Measurements from ENCODE around the gene TRAF6. TPM values are rescaled to one million over a fixed set of nuclear protein-coding genes. Genes with fewer than 3 reads are reported as not detected.

TRAF6 gene
- total and polyA plus RNA-seq, 2 experiments from 2014 or later: 4.2 to 10.5 TPM

Small RNAs within 50 kb of the gene (small RNA-seq; reads per million reads assigned to genes)
- gene AC061999.1 (ENCODE audit: low replicate concordance): not detected

Other genes starting within 250 kb of the TRAF6 start
- 19.9 and 22.4 TPM in 2 replicates for gene COMMD9, start 220.8 kb downstream of the TRAF6 start, total RNA-seq (2014; rRNA removed; shearing (Covaris generic))
- gene COMMD9, start 220.8 kb downstream of the TRAF6 start, polyA plus RNA-seq (2016; fragmentation: Nextera tagmentation; extraction: Ambion mirVana): 38.3 and 44.1 TPM in 2 replicates
- 6.6 and 8.9 TPM in 2 replicates for gene PRR5L, start 214.0 kb downstream of the TRAF6 start, total RNA-seq (2014; rRNA removed; shearing (Covaris generic))
- gene PRR5L, start 214.0 kb downstream of the TRAF6 start, polyA plus RNA-seq (2016; fragmentation: Nextera tagmentation; extraction: Ambion mirVana): 3.1 and 4.5 TPM in 2 replicates
- 1.1 and 1.4 TPM in 2 replicates for gene RAG1, start 57.7 kb upstream of the TRAF6 start, total RNA-seq (2014; rRNA removed; shearing (Covaris generic))
- 0.26 and 0.89 TPM in 2 replicates for gene RAG1, start 57.7 kb upstream of the TRAF6 start, polyA plus RNA-seq (2016; fragmentation: Nextera tagmentation; extraction: Ambion mirVana)
- 17.1 and 19.8 TPM in 2 replicates for gene IFTAP, start 84.2 kb upstream of the TRAF6 start, total RNA-seq (2014; rRNA removed; shearing (Covaris generic))
- 36.5 and 39.1 TPM in 2 replicates for gene IFTAP, start 84.2 kb upstream of the TRAF6 start, polyA plus RNA-seq (2016; fragmentation: Nextera tagmentation; extraction: Ambion mirVana)
- not detected in 2 replicates for gene RAG2, start 88.0 kb upstream of the TRAF6 start, total RNA-seq (2014; rRNA removed; shearing (Covaris generic))
- gene RAG2, start 88.0 kb upstream of the TRAF6 start, polyA plus RNA-seq (2016; fragmentation: Nextera tagmentation; extraction: Ambion mirVana): not detected in 2 replicates

All from GM23338 (cell line).